GM23338 (cell line): Measurements from ENCODE around the gene EFCAB6. TPM values are rescaled to one million over a fixed set of nuclear protein-coding genes. Genes with fewer than 3 reads are reported as not detected.

Experiments used
- ATAC-seq: fragments of 200-7000 bp; cut with Tn5 transposase; 3 replicates; pipeline ENCODE4 v1.9.1; 2020
- DNase-seq: peaks from one replicate; pipeline ENCODE4 v3.0.0-alpha.2; 2015; ENCODE audit warnings: low spot score
- H2AFZ ChIP-seq: fragments of 200-600 bp; sonication (generic); 2 replicates; pipeline ENCODE4 v1.8.0; 2016; ENCODE audit warnings: antibody characterized with exemption, mild to moderate bottlenecking, moderate library complexity
- H3F3A ChIP-seq: fragments of 200-600 bp; sonication (generic); replicated peaks from 2 replicates; pipeline ENCODE4 v1.8.0; 2017; ENCODE audit warnings: antibody characterized with exemption, mixed run types, low read depth
- H3K27ac ChIP-seq: fragments of 200-600 bp; sonication (generic); 2 replicates; pipeline ENCODE4 v1.6.1; 2016; ENCODE audit warnings: low read depth
- H3K27me3 ChIP-seq: fragments of 200-600 bp; sonication (generic); 2 replicates; pipeline ENCODE4 v1.8.0; 2016; ENCODE audit warnings: mild to moderate bottlenecking, mixed run types, moderate library complexity; ENCODE audit not compliant: insufficient read depth
- H3K36me3 ChIP-seq: fragments of 200-600 bp; sonication (generic); 2 replicates; pipeline ENCODE4 v1.8.0; 2016; ENCODE audit warnings: mild to moderate bottlenecking; ENCODE audit not compliant: insufficient read depth
- H3K4me1 ChIP-seq: fragments of 200-600 bp; sonication (generic); 2 replicates; pipeline ENCODE4 v1.8.0; 2016; ENCODE audit warnings: mild to moderate bottlenecking, moderate library complexity; ENCODE audit not compliant: insufficient read depth
- H3K4me2 ChIP-seq: fragments of 200-600 bp; sonication (generic); 2 replicates; pipeline ENCODE4 v1.7.1; 2017; ENCODE audit warnings: mixed run types
- H3K4me3 ChIP-seq: fragments of 200-600 bp; sonication (generic); 2 replicates; pipeline ENCODE4 v1.6.1; 2016; ENCODE audit warnings: mixed run types
- H3K79me2 ChIP-seq: fragments of 200-600 bp; sonication (generic); replicated peaks from 2 replicates; pipeline ENCODE4 v1.8.0; 2017; ENCODE audit warnings: mild to moderate bottlenecking; ENCODE audit not compliant: insufficient read depth
- H3K9me2 ChIP-seq: fragments of 200-600 bp; sonication (generic); 2 replicates; pipeline ENCODE4 v1.8.0; 2017; ENCODE audit not compliant: insufficient read depth
- H4K20me1 ChIP-seq: fragments of 200-600 bp; sonication (generic); replicated peaks from 2 replicates; pipeline ENCODE4 v1.8.0; 2017; ENCODE audit warnings: mild to moderate bottlenecking; ENCODE audit not compliant: insufficient read depth
- H3K27ac Mint-ChIP-seq: 2 replicates; pipeline ENCODE4 v1.8.0; 2020; ENCODE audit warnings: inconsistent platforms, mild to moderate bottlenecking, moderate library complexity, mixed read lengths
- H3K27me3 Mint-ChIP-seq: 3 replicates; pipeline ENCODE4 v1.8.0; 2022; ENCODE audit warnings: low read depth, mild to moderate bottlenecking, moderate library complexity, mixed read lengths, inconsistent platforms; ENCODE audit not compliant: insufficient read depth, poor library complexity
- H3K36me3 Mint-ChIP-seq: 3 replicates; pipeline ENCODE4 v1.8.0; 2021; ENCODE audit warnings: low read depth, mild to moderate bottlenecking, inconsistent platforms, moderate library complexity, mixed read lengths
- H3K4me1 Mint-ChIP-seq: 3 replicates; pipeline ENCODE4 v1.8.0; 2020; ENCODE audit warnings: mild to moderate bottlenecking, inconsistent platforms, mixed read lengths
- H3K4me3 Mint-ChIP-seq: 3 replicates; pipeline ENCODE4 v1.8.0; 2021; ENCODE audit warnings: moderate library complexity, mild to moderate bottlenecking, inconsistent platforms, mixed read lengths
- H3K9me3 Mint-ChIP-seq: 3 replicates; pipeline ENCODE4 v1.8.0; 2020; ENCODE audit warnings: moderate library complexity, mild to moderate bottlenecking, inconsistent platforms, mixed read lengths
- CREB1 ChIP-seq: fragments of 250-450 bp; sonication (Bioruptor Pico); IDR thresholded peaks from 2 replicates; pipeline ENCODE4 v1.5.0; 2020; ENCODE audit warnings: low read depth, mild to moderate bottlenecking, moderate library complexity
- EZH2 ChIP-seq: fragments of 200-600 bp; sonication (generic); IDR thresholded peaks from one replicate; pipeline ENCODE4 v1.8.0; 2017; ENCODE audit warnings: antibody characterized with exemption, mild to moderate bottlenecking, low read depth; ENCODE audit not compliant: unreplicated experiment
- EZH2phosphoT487 ChIP-seq: fragments of 200-600 bp; sonication (generic); IDR thresholded peaks from one replicate; pipeline ENCODE4 v1.8.1; 2018; ENCODE audit warnings: antibody characterized with exemption; ENCODE audit not compliant: unreplicated experiment
- JUNB ChIP-seq: IDR thresholded peaks from one replicate; pipeline ENCODE4 v1.6.1; 2016; ENCODE audit warnings: antibody characterized with exemption; ENCODE audit not compliant: unreplicated experiment
- NANOG ChIP-seq: IDR thresholded peaks from 2 replicates; pipeline ENCODE4 v1.6.1; 2016; ENCODE audit warnings: antibody characterized with exemption, borderline replicate concordance
- POLR2AphosphoS5 ChIP-seq: IDR thresholded peaks from 2 replicates; pipeline ENCODE4 v1.6.1; 2016; ENCODE audit warnings: antibody characterized with exemption, low read depth
- STAT1 ChIP-seq: IDR thresholded peaks from one replicate; pipeline ENCODE4 v1.6.1; 2016; ENCODE audit warnings: antibody characterized with exemption; ENCODE audit not compliant: unreplicated experiment
- ZNF114 ChIP-seq: fragments of 250-450 bp; sonication (Bioruptor Pico); IDR thresholded peaks from 2 replicates; pipeline ENCODE4 v1.5.0; 2020; ENCODE audit warnings: mild to moderate bottlenecking, moderate library complexity
- ZNF331 ChIP-seq: fragments of 250-450 bp; sonication (Bioruptor Pico); IDR thresholded peaks from 2 replicates; pipeline ENCODE4 v1.5.0; 2020; ENCODE audit warnings: low read depth, mild to moderate bottlenecking, moderate library complexity
- polyA plus RNA-seq: library from polyadenylated mRNA; unstranded; fragments of >200 nt; fragmentation: Nextera tagmentation; extraction: Ambion mirVana; gene quantifications from 2 replicates; pipeline ENCODE4 v1.2.1, GENCODE V29; 2016
- total RNA-seq: library from RNA; depleted of rRNA; stranded (reverse); fragments of >200 nt; shearing (Covaris generic); gene quantifications from 2 replicates; pipeline ENCODE4 v1.2.3, GENCODE V29; 2014
- TF ChIP-seq, protein P1 (sequence below): IDR thresholded peaks from 2 replicates; pipeline ENCODE4 v1.6.1; 2016; ENCODE audit warnings: antibody characterized with exemption
- TF ChIP-seq, protein P2 (sequence below), 2 experiments: fragments of 200-600 bp in 1 of 2; sonication (generic) in 1 of 2; conservative IDR thresholded peaks; 2 replicates each; pipeline versions ENCODE4 v1.5.1 to v1.6.1; 2016 to 2017; ENCODE audit warnings: antibody characterized with exemption in 2 of 2, low read depth in 2 of 2, mild to moderate bottlenecking in 2 of 2, moderate library complexity in 1 of 2
- TF ChIP-seq, protein P3 (sequence below): fragments of 250-450 bp; sonication (Bioruptor Pico); IDR thresholded peaks from 2 replicates; pipeline ENCODE4 v1.5.0; 2020; ENCODE audit warnings: mild to moderate bottlenecking, moderate library complexity
- TF ChIP-seq, protein P4 (sequence below): IDR thresholded peaks from one replicate; pipeline ENCODE4 v1.6.1; 2018; ENCODE audit warnings: antibody characterized with exemption; ENCODE audit not compliant: unreplicated experiment

EFCAB6 gene
- total and polyA plus RNA-seq, 2 experiments from 2014 or later, result 1.1 to 1.8 TPM

DNA sequence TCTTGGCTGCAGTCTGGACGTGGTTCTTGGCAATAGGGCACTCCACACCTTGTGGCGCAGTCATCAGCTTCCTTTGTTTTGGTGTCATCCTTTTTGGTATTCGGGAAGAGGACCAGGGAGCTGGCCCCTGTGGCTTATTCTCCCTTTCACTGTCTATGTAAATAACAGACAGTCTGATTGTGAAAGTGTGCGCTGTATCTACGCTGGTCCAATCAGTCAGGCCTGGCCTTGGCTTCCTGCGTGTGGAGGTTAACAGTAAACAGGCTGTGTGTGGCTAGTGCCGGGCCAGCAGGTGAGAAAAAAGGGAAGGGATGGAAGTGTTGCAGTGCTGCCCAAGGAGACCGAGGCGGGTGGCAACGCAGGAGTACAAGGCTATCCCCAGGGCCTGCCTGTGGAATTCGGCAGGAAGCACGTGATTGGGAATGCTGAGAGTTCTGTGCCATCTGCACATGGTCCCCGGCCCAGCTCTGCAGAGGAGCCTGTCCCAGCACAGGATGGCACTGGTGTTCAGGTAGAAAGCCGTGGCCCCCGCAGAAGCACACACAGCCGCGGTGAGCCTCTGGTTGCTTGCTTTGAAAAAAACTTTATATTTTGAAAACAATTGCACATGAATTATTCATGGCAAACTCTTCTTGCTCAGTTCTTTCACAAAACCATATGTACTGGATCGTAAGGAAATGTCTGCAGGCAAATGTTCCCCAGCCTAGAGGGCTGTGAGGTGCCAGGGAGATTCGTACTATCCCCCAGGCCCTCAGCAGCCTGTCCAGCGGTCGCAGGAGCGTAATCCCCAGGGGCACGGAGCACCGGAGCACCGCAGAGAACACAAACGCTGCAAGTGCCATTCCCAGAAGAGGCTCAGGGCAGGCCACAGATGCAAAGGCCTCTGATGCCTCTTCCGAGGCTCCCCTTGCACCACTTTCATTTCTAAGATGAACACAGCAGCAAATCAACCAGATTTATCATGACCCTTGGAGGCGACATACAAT is 174.5 kb downstream of the EFCAB6 start:
- Histone ChIP-seq H3K36me3 (no peaks in the 10 kb centered on the region), H3K27ac (no peak overlapping the region), H3K27me3 (no peaks in the 10 kb centered on the region), H3F3A (no peaks in the 10 kb centered on the region), H3K4me2 (no peak overlapping the region), H3K4me3 (no peak overlapping the region), H4K20me1 (no peaks in the 10 kb centered on the region), H3K79me2 (no peaks in the 10 kb centered on the region), H3K9me2 (no peaks in the 10 kb centered on the region), H2AFZ (peak overlapping the region; percentile 23; the same call in 1 of the 2 replicates), H3K4me1 (no peaks in the 10 kb centered on the region)
- Mint-ChIP-seq H3K27me3 (no peaks in the 10 kb centered on the region), H3K27ac (no peak overlapping the region), H3K4me1 (no peaks in the 10 kb centered on the region), H3K9me3 (peaks cover 12% of the 10 kb centered on the region), H3K4me3 (no peak overlapping the region), H3K36me3 (peaks cover 6% of the 10 kb centered on the region)
- ATAC-seq (no peak), DNase-seq (no peak)
- TF ChIP-seq CREB1 (no peak), POLR2AphosphoS5 (no peak), ZNF114 (CRISPR knock-in tag) (no peak), NANOG (no peak), ZNF331 (CRISPR knock-in tag) (no peak), STAT1 (no peak), EZH2 (no peak), JUNB (no peak), EZH2phosphoT487 (no peak)
- TF ChIP-seq, protein P1, sequence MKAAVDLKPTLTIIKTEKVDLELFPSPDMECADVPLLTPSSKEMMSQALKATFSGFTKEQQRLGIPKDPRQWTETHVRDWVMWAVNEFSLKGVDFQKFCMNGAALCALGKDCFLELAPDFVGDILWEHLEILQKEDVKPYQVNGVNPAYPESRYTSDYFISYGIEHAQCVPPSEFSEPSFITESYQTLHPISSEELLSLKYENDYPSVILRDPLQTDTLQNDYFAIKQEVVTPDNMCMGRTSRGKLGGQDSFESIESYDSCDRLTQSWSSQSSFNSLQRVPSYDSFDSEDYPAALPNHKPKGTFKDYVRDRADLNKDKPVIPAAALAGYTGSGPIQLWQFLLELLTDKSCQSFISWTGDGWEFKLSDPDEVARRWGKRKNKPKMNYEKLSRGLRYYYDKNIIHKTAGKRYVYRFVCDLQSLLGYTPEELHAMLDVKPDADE, result no peak
- TF ChIP-seq, protein P2, sequence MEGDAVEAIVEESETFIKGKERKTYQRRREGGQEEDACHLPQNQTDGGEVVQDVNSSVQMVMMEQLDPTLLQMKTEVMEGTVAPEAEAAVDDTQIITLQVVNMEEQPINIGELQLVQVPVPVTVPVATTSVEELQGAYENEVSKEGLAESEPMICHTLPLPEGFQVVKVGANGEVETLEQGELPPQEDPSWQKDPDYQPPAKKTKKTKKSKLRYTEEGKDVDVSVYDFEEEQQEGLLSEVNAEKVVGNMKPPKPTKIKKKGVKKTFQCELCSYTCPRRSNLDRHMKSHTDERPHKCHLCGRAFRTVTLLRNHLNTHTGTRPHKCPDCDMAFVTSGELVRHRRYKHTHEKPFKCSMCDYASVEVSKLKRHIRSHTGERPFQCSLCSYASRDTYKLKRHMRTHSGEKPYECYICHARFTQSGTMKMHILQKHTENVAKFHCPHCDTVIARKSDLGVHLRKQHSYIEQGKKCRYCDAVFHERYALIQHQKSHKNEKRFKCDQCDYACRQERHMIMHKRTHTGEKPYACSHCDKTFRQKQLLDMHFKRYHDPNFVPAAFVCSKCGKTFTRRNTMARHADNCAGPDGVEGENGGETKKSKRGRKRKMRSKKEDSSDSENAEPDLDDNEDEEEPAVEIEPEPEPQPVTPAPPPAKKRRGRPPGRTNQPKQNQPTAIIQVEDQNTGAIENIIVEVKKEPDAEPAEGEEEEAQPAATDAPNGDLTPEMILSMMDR (conservative IDR thresholded peaks at IDR 0.05; ENCODE audit: low read depth in 2 of 2), result no peak
- TF ChIP-seq, protein P3, sequence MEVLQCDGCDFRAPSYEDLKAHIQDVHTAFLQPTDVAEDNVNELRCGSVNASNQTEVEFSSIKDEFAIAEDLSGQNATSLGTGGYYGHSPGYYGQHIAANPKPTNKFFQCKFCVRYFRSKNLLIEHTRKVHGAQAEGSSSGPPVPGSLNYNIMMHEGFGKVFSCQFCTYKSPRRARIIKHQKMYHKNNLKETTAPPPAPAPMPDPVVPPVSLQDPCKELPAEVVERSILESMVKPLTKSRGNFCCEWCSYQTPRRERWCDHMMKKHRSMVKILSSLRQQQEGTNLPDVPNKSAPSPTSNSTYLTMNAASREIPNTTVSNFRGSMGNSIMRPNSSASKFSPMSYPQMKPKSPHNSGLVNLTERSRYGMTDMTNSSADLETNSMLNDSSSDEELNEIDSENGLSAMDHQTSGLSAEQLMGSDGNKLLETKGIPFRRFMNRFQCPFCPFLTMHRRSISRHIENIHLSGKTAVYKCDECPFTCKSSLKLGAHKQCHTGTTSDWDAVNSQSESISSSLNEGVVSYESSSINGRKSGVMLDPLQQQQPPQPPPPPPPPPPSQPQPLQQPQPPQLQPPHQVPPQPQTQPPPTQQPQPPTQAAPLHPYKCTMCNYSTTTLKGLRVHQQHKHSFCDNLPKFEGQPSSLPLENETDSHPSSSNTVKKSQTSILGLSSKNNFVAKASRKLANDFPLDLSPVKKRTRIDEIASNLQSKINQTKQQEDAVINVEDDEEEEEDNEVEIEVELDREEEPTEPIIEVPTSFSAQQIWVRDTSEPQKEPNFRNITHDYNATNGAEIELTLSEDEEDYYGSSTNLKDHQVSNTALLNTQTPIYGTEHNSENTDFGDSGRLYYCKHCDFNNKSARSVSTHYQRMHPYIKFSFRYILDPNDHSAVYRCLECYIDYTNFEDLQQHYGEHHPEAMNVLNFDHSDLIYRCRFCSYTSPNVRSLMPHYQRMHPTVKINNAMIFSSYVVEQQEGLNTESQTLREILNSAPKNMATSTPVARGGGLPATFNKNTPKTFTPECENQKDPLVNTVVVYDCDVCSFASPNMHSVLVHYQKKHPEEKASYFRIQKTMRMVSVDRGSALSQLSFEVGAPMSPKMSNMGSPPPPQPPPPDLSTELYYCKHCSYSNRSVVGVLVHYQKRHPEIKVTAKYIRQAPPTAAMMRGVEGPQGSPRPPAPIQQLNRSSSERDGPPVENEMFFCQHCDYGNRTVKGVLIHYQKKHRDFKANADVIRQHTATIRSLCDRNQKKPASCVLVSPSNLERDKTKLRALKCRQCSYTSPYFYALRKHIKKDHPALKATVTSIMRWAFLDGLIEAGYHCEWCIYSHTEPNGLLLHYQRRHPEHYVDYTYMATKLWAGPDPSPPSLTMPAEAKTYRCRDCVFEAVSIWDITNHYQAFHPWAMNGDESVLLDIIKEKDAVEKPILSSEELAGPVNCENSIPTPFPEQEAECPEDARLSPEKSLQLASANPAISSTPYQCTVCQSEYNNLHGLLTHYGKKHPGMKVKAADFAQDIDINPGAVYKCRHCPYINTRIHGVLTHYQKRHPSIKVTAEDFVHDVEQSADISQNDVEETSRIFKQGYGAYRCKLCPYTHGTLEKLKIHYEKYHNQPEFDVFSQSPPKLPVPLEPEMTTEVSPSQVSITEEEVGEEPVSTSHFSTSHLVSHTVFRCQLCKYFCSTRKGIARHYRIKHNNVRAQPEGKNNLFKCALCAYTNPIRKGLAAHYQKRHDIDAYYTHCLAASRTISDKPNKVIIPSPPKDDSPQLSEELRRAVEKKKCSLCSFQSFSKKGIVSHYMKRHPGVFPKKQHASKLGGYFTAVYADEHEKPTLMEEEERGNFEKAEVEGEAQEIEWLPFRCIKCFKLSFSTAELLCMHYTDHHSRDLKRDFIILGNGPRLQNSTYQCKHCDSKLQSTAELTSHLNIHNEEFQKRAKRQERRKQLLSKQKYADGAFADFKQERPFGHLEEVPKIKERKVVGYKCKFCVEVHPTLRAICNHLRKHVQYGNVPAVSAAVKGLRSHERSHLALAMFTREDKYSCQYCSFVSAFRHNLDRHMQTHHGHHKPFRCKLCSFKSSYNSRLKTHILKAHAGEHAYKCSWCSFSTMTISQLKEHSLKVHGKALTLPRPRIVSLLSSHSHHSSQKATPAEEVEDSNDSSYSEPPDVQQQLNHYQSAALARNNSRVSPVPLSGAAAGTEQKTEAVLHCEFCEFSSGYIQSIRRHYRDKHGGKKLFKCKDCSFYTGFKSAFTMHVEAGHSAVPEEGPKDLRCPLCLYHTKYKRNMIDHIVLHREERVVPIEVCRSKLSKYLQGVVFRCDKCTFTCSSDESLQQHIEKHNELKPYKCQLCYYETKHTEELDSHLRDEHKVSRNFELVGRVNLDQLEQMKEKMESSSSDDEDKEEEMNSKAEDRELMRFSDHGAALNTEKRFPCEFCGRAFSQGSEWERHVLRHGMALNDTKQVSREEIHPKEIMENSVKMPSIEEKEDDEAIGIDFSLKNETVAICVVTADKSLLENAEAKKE (CRISPR knock-in tag), result no peak
- TF ChIP-seq, protein P4, sequence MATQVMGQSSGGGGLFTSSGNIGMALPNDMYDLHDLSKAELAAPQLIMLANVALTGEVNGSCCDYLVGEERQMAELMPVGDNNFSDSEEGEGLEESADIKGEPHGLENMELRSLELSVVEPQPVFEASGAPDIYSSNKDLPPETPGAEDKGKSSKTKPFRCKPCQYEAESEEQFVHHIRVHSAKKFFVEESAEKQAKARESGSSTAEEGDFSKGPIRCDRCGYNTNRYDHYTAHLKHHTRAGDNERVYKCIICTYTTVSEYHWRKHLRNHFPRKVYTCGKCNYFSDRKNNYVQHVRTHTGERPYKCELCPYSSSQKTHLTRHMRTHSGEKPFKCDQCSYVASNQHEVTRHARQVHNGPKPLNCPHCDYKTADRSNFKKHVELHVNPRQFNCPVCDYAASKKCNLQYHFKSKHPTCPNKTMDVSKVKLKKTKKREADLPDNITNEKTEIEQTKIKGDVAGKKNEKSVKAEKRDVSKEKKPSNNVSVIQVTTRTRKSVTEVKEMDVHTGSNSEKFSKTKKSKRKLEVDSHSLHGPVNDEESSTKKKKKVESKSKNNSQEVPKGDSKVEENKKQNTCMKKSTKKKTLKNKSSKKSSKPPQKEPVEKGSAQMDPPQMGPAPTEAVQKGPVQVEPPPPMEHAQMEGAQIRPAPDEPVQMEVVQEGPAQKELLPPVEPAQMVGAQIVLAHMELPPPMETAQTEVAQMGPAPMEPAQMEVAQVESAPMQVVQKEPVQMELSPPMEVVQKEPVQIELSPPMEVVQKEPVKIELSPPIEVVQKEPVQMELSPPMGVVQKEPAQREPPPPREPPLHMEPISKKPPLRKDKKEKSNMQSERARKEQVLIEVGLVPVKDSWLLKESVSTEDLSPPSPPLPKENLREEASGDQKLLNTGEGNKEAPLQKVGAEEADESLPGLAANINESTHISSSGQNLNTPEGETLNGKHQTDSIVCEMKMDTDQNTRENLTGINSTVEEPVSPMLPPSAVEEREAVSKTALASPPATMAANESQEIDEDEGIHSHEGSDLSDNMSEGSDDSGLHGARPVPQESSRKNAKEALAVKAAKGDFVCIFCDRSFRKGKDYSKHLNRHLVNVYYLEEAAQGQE, result no peak
